ENCODE measurements around the gene HUS1.
A peak's percentile ranks its signal among the peaks of the same experiment; 100 is the strongest.

The HUS1 gene

DNA sequence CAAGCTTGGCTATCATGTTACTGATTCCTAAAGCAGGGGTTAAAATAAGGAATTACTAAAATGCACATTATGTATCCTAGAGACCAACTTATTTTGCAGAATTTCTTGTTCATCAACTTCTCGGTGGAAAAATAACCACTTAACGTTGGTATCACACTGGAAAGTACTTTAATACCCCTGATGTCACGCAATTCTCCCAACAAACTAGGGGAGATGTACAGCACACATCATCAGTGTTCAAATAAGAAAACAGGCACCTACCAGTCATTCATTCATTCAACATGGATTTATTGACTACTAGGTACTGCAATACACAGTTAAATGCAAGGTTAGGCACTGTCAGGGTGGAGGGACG, 648 bp downstream of the HUS1 start:
- DNase-seq, result no peak

DNA sequence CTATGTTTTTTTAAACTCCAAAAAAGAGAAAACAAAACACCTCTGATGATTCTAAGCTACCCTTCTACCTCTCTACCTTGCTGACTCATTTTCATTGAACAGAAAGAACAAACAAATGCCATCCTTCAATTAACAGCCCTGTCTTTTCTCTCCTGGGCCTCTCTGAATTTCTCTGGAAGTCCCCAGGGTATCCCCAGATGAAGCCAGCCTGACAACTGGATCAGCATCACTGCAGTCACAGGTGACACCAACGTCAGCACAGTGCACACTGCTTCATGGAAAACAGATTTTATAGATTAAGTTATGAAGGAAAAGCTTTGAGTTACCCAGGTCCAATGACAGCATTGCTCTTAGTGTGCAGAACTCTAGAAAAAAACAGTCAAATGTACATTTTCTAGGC, 5.7 kb downstream of the HUS1 start:
- no peak for DNase-seq

DNA sequence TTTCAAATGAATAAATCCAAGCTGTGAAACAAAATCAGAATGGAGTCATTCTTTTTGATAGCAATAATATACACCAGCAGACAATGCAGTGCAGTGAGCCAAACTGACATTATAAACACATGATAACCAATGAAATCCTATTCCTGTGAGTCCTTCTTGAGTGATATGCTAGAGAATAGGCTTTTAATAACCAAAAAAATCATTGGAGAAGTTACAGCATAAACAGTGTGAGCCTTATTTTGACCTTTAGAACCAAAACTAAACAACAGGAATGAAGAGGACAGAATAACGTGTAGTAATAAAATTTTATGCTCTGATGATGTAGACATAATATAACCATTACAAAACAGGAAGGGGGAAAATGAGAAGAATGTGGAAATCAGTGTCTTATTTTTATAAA, 8.7 kb downstream of the HUS1 start:
- DNase-seq, result no peak

DNA sequence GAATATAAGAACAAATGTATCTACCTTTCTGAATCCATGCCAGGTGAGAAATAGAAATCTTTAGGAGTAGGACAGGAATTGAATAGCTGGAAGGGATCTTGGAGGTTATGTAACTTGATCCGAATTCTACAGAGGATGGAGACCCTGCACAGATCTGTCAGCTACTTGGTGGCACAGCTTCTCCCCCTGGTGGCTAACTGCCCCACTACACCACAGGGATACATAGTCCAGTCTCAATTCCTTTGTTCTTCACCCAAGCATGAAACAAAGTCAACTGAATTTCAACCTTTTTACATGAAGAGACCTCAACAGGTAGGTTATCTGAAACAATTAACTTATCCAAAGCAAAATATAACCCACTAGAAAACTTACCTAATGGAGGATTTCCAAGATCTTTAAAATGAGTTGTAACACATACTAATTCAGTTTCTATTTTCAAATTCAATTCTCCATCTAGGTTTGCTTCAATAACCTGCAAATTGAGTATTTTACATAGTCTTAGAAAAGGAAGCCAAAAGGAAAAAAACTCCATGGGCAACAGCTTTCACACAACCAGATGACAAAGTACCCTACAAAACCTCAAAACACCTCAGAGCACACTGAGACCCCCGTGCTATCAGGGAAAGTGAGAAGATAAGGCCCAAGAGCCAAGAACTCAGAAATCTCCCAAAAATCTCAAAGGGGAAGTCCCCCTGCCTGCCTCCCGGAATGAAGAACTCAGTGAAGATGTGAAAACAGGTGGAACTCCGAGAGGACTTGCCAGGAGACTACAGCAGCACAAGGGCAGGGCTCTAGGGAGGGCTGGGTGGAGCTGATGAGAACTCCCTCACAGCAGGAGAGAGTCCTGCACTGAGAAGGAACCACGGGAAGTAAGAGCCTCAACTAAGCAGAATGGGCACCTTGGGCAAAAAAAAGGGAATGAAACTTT, 10.3 kb downstream of the HUS1 start:
- peak; percentile 61 for DNase-seq

DNA sequence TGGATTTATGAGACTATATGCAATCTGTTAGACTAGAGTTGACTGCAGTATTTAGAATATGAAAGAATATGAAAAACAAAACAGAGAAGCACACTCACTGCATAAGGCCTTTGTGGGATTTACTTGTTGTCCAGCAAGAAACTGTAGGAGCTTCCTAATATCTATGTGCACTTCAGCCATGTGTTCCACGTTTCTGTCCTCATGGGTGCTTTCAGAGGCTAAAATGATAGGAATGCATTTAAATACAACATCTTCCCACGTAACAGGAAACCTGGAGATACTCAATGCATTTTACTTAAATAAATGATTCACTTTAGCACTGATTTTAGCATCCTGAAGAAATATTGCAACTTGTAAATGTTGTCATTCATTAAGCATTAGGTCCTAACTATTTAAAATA, 11.7 kb downstream of the HUS1 start:
- DNase-seq, result no peak

DNA sequence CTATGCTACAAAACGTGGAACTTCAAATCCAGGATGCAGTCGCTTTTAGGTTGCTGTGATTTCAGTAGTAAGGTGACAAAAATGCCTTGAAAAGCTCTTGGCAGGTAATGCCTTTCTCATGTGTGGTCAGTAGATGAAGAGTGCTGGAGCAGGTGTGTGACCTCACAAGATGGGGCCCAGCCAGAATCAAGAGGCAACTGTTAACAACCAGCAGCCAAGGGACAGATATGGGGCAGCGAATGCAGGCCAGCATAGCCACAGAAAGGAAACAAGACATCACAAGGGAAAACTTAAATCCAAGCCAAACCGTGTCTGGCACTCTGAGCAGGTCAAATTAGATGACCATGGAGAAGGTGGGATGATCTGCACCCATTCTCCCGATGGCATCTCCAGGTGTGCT, 12.3 kb downstream of the HUS1 start:
- no peak for DNase-seq

DNA sequence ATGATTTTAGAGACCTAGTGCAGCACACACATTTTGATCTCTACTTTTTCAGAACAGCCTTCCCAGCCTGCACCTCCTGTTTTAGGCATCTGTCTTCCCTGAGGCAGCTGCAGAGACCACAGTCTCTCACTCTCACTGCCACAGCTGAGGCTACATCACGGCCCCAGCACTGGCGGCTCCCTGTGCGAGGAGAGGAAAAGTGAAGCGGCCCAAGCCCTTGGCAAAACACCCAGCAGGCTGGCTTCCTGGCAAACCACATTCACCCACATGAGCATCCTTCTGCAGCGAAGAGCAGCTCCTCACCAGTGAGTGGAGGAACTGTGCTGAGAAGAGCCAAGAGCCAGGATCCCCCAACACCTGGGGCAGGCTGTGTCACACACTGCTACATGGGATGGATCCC, 14.0 kb downstream of the HUS1 start:
- no peak for DNase-seq

DNA sequence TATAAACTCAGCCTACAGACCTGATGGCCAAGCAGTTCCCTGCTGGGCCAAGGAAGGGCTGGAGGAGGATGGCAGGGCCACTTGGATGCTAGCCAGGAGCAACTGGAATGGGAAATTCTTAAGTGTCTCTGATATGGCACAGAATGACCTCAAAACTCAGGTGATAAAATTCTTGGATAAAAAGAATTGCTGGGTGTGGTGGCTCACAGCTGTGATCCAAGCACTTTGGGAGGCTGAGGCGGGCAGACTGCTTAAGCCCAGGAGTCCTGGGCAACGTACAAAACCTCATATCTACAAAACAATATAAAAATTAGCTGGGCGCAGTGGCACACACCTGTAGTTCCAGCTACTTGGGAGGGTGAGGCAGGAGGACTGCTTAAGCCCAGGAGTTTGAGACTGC, 17.2 kb downstream of the HUS1 start:
- DNase-seq, result no peak

DNA sequence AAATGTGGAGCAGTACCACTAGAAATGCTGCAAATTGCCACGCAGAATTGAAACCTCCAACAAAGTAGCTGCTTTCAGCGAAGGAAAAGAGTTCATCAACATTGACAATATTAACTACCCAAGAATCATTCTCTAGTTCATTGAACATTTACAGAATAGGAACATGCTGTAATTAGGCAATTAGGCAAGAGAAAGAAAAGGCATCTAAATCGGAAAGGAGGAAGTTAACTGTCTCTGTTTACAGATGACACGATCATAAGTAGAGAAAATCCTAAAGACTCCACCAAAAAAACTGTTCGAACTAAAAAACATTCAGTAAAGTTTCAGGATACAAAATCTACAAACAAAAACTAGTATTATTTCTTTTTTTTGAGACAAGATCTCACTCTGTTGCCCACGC, 22.3 kb downstream of the HUS1 start:
- no peak for DNase-seq

DNA sequence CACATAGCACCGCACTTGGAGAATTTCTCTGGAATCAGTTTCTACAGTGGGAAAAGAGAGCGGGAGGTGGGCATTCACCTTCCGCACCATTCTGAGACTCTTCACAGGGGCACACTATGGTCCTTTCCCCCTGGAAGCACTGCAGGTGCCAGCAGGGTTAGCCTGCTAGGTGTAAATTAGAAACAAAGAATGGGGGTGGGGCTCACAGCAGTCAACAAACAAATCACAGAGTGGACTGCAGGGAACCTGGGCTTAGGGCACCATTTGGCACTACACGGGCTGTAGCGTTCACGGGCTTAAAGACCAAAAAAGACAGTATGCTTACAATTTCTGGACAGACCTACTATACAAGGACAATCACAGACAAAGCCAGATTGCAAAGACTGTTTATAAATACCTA, 23.2 kb downstream of the HUS1 start:
- DNase-seq, result no peak

DNA sequence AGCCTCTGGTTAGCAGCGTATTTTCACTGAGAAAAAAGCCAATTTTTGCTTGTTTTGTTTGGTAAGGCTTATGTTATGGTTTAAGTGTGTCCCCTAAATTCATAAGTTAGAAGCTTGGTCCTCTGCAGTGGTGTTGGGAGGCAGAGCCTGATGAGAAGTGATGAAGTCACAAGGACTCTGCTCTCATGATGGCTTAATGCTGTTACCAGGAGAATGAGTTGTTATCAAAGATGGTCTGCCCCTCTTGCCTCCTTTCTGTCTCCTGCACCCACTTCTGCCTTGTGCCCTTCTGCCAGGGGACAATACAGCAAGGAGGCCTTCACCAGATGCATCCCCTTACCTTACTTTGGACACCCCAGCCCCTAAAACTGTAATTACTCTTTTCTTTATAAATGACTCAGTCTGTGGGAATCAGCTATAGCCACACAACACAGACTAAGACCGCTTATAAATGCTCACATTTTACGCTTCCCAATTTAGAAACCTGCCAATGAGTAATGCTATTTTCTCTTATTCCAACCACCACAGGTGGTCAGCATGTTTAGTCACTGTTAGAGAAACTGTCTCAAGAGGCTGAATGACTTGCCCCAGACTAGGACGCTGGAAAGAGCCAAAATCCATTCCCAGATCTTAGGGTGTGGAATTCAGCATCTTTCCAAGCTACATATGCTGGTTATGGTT, 25.0 kb downstream of the HUS1 start:
- DNase-seq, result no peak

DNA sequence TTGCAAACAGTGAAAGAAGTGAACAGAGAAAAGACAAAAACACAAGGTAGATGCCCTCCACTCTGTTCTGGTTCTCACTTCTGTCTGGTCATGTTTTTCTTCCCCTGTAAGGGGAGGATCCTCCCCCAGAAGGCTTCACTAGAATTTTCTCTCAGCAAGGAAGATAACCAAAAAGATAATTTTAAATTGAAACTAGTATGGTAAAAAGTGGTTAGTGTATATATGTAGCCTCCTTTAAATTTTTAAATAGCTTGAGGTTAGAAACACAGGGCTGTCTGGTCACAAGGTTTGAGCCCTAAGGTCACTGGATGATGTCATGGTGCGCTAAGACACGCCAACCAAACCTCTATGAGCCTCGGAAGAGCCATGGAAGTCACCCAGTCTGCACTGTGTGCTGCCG, 25.6 kb downstream of the HUS1 start:
- DNase-seq, result no peak

DNA sequence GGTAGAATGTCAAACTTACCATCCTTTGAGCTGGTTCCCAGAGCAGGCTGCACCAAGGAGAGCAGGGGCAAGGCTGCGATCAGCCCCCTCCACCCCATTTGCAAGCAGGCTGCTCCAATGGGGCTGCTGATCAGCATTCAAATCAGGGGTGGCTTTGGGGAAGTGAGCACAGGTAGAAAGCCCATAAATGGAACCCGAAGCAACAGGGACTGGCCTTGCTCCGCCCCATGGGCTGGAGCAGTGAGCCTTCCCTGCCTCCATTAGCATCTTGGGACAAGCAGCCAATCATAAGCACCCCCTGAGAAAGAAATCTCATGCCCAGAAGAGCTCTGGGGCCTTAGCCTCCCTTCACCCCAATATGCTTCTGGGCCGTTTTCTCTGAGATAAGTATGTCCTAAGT, 27.2 kb downstream of the HUS1 start:
- no peak for DNase-seq

DNA sequence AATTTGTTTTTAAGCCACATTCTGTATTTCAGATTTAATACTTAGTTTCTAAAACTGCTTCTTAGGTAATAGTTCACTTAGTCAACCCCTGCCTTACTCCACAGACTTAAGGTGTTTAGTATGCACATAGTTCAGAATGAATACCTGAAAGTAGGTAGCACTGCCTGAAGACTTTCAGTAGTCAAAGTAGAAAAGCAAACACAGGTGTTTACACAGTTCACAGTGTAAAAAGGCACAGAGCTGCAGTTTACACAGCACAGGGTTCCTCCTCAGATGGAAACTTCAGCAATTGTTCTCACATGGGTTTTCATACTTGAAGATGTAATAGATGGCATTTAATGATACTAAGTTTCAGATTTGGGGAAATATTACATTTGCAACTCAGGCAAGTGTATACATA, 28.0 kb downstream of the HUS1 start:
- no peak for DNase-seq

DNA sequence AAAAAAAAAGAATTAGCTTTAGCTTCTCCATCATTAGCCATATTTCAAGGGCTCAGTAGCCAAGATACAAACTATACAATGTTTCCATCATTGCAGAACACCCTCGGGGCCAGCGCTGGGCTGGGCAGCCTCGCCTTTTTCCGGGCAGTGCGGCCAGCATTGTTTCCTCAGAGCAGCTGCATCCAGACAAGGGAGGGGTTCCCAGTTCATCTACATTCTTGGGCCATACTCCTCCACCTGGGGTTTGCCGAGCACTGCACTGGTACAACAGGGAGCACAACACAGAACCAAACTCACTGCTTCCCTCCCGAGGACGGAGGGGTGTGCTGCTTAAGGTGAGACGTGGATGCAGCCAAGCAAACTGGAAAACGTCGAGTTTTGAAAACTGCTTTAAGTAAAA, 28.7 kb downstream of the HUS1 start:
- no peak for DNase-seq

DNA sequence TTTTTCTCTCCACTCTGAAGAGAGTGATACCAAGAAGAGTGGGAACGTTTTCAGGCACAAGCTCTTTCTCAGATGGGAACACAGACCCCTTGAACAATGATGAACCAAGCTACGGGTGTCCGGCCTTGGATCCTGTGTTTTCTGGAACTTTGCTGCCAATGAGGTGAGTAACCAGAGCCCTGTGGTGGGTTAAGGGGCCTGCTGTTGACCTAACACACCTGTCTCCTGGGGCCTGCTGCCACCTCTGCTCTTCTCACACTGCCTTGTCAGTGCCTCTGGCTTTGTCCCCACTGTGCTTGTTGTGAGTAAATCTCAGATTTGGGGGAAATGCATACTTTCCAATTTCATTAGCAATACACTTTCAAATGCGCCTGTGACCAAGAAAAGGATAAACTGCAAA, 29.7 kb downstream of the HUS1 start:
- no peak for DNase-seq

DNA sequence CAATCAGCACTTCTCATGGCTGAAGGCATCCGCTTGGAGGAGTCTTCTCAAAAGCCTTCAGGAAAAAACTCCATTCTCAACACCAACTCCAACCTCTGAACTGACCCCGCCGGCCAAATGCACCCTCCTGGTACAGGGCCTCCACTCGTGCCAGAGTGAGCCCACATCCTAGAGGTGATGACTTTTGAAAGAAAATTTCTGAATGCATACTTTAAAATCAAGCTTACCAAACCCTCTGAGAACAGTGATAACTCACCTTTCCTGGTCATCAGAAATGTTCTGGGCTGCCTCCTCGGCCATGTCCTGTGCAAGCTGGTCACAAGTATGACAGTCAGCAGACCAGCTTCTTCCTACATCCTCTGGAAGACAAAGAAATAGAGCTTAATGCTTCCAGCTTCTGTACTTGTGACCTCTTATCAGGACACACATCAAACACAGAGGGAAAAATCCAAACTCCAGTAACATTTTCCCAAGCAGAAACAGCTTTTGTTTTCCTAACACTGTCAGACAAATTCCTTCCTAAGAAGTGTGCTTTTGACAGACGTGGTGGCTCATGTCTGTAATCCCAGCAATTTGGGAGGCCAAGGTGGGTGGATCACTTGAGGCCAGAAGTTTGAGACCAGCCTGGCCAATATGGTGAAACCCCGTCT, 31.1 kb downstream of the HUS1 start, which contains the start of gene PKD1L1:
TSS of gene PKD1L1 (minus strand) at position 326 of the 650 bp plus-strand sequence. CDS start at position 300, 26 bp downstream.
- no peak for DNase-seq

DNA sequence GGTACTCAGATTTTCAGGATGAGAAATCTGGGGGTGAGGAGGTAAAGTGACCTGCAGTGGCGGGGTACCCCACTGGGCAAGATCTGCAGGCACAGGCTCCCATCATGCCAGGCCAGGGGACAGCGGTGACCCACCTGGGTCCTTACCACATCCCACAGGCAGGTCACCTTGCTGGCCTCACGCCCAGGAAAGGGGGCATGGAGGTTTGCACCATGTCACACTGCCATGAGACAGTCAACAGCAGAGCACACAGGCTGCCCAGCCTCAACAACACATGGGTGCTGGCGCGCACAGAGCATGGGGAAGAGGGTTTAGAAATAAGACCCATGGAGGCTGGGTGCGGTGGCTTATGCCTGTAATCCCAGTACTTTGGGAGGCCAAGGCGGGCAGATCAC, 32.1 kb downstream of the HUS1 start:
- DNase-seq, result no peak

DNA sequence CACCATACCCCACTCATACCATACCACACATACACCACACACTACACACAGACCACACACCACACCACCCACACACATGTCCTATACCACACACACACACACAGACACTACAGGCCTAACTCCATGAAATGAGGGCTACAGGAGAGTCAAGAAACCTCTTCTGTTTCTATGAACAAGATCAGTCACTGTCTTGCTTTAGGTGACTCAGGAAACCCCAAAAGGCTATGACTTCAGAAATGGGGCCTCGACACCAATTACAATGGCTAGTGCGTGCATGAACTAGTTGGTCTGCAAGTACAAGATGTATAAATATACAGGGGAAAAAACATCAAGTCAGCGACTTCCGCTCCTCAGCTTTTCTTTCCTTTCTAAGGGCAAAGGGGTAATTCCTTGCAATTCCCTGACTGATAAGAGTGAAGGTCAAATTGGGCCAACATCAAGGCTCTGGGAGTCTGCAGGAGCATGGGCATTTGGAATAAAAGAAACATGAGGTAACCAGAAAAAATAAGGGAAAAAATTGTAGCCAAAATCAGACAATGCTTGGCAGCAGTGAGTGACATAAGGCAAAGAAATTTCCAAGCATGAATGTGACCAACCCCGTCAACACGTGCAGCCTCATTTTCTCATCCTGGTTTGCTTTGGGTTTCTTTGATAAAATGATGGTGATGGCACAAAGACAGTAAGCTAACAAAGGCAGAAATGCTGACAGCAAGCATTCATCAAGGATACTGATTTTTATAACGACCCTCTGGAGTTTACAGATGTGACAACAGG, 32.6 kb downstream of the HUS1 start:
- no peak for DNase-seq

DNA sequence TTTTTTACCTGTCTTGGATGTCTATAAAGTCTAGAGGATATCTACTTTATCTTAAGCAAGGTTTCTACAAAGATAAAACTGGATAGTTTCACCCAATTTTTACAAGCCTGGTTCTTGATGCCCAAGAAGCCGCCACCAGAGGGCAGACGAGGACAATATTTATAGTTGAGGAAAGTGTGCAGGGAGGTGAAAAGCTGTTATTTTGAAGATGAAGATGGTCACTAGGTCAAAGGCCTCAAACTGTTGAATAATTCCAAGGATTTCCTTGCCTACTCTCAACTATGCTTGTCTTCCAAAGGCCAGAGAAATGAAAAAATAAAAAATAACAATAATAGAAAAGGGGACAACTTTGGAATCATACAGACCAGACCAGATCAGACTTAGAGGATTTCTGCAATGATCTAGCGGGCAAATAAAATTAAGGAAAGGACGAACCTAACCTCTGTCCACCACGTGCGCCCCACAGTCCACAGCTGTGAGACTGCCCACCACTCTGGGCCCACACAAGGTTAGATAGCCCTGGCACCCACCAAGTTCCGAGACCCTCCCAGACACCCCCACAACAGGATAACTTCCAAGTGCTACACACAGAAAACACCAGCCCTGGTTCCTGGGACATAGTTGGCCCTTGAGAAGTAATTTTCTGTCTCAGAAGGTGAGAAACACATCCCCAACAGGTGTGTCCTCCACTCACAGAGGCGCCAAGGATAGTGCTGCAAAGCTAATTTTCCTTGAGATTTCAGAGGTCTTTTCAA, 34.0 kb downstream of the HUS1 start:
- DNase-seq, result peak; percentile 65

DNA sequence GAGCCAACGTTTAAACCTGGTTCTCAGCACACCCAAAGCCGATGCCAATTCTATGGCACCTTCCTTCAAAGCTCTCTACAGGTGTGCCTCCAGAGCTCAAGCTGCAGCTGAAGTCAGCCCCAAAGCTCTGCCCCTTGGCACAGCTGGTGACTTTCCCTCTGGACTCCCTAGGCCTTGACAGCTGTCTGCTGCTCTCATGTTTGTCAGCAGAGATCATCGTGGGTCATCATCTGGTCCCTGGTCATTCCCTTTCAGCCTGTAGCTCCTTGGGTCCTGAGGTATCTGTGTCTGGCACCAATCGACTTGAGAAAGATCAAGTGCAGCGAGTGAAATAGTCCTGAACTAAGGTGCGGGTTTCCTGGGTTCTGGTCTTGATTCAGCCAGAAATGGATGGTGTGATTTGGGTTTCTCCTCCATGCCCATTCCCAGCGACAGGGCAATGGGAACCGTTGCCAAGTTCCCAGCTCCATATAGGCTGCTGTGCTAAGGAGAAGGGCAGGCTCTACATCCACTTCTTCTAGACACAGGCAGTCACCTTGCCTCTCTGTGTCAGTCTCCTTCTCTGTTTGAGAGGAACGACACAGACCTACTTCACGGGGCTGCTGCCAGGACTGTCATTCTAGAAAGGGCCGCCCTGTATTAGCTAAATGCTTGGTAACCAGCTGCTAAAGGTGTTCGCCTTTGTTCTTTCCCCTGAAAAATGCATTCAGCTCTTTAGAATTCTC, 34.7 kb downstream of the HUS1 start:
- DNase-seq, result no peak

All from retina (tissue), 1 donor.